ENCODE measurements around the gene PARP2. TPM values are rescaled to one million over a fixed set of nuclear protein-coding genes. Genes with fewer than 3 reads are reported as not detected.
A peak's percentile ranks its signal among the peaks of the same experiment; 100 is the strongest.

Gene PARP2
- total and polyA plus RNA-seq, 2 donors (not counting 3 experiments of a cell fraction or from before 2014, with no cell fraction given): 15.7 to 30.6 TPM

GRCh38 chr14:20327005-20327869 is 16.2 kb upstream of the PARP2 start:
- Histone ChIP-seq H3K36me3 (ENCODE audit: control insufficient read depth in 2 of 2, extremely low read depth in 1 of 2, insufficient read depth in 2 of 2, low read length in 2 of 2) (peaks cover 2 to 26% of the 10 kb centered on the region in 2 experiments), H3K27ac (ENCODE audit: insufficient read depth, low read depth, low read length) (no peak overlapping the region), H4K20me1 (replicated peaks; ENCODE audit: control insufficient read depth, extremely low read depth, insufficient read depth, low read length) (no peaks in the 10 kb centered on the region), H2AFZ (ENCODE audit: low read depth, low read length) (no peak overlapping the region), H3K9me3 (replicated peaks; ENCODE audit: control insufficient read depth, insufficient read depth, low read length) (no peaks in the 10 kb centered on the region), H3K4me1 (ENCODE audit: control insufficient read depth, extremely low read depth, insufficient read depth, low read length) (peaks cover 18% of the 10 kb centered on the region), H3K4me3 (replicated peaks in 1 of 3; ENCODE audit: insufficient read depth in 1 of 3, low read depth in 1 of 3, low read length in 3 of 3) (no peak overlapping the region), H3K9ac (replicated peaks; ENCODE audit: extremely low read depth, insufficient read depth, low read length) (no peak overlapping the region), H3K79me2 (ENCODE audit: control insufficient read depth, insufficient read depth, low read length) (peaks cover 49% of the 10 kb centered on the region), H3K9me1 (replicated peaks; ENCODE audit: control insufficient read depth, extremely low read depth, insufficient read depth, low read length) (no peaks in the 10 kb centered on the region), H3K4me2 (ENCODE audit: insufficient read depth, low read length) (peak overlapping the region; percentile 12), H3K27me3 (ENCODE audit: control insufficient read depth in 2 of 2, insufficient read depth in 2 of 2, low read length in 2 of 2) (no peaks in the 10 kb centered on the region)
- dilution Hi-C loops (cut with MboI; ENCODE audit: extremely low pct_ligation_motif_present, low sequenced_read_pairs): no loop called here
- CTCF ChIA-PET: interaction anchor here (1.0 to 5.9 kb wide), 13 partner anchors 10 to 364 kb away, joined by 3 to 83 read pairs (median 7); partner anchors contain the start of genes APEX1, OSGEP and PARP2
- TF ChIP-seq CTCF (IDR thresholded peaks at IDR 0.05; ENCODE audit: extremely low read depth in 1 of 2, insufficient read depth in 1 of 2, low read depth in 1 of 2, low read length in 2 of 2): peak; percentile 42 to 56
- TF ChIP-seq GATA2 (IDR thresholded peaks at IDR 0.05; ENCODE audit: insufficient read depth, insufficient read length, low read depth, low read length): no peak
- POLR2A ChIA-PET: interaction anchor here (1.3 kb wide), 1 partner anchor 16 kb away, joined by 8 read pairs; the partner anchor contains the start of gene PARP2
- peak; percentile 31 for FAIRE-seq
- peak; percentile 75 for DNase-seq (ENCODE audit: low read depth, low spot score)
- no TSS peak for BruUV-seq (replicated peaks)
- intact Hi-C loops (cut with micrococcal nuclease): loop anchor here (1.0 kb wide), 4 partner anchors 24 to 364 kb away; partner anchors contain the start of gene APEX1

- no peak for FAIRE-seq
- dilution Hi-C loops (cut with MboI; ENCODE audit: extremely low pct_ligation_motif_present, low sequenced_read_pairs) (no loop called here), intact Hi-C loops (cut with micrococcal nuclease) (no loop called here)
- no peak for DNase-seq (ENCODE audit: low read depth, low spot score)
- no peaks in the 10 kb centered on the region for H4K20me1 ChIP-seq (replicated peaks; ENCODE audit: control insufficient read depth, extremely low read depth, insufficient read depth, low read length)
- POLR2A ChIA-PET: interaction anchor here (1.3 kb wide), 1 partner anchor 14 kb away, joined by 8 read pairs; the partner anchor contains the start of gene PARP2
- H3K36me3 ChIP-seq (ENCODE audit: control insufficient read depth in 2 of 2, extremely low read depth in 1 of 2, insufficient read depth in 2 of 2, low read length in 2 of 2): peaks cover 2 to 26% of the 10 kb centered on the region in 2 experiments
- peaks cover 62% of the 10 kb centered on the region for H3K79me2 ChIP-seq (ENCODE audit: control insufficient read depth, insufficient read depth, low read length)
- TF ChIP-seq CTCF (IDR thresholded peaks at IDR 0.05; ENCODE audit: extremely low read depth in 1 of 2, insufficient read depth in 1 of 2, low read depth in 1 of 2, low read length in 2 of 2): no peak
- TF ChIP-seq MYC (IDR thresholded peaks at IDR 0.05; ENCODE audit: low read depth, low read length): no peak
- no peak for TF ChIP-seq EZH2 (IDR thresholded peaks at IDR 0.05; ENCODE audit: borderline replicate concordance, low read depth, low read length, severe bottlenecking)
- TF ChIP-seq POLR2A (IDR thresholded peaks at IDR 0.05; ENCODE audit: low read depth, low read length): no peak
- no peak for TF ChIP-seq GATA2 (IDR thresholded peaks at IDR 0.05; ENCODE audit: insufficient read depth, insufficient read length, low read depth, low read length)
- no peak for TF ChIP-seq MAX (IDR thresholded peaks at IDR 0.05; ENCODE audit: insufficient read depth, insufficient read length)
- TF ChIP-seq JUN (IDR thresholded peaks at IDR 0.05; ENCODE audit: borderline replicate concordance, insufficient read depth, insufficient read length, low read depth): no peak
- TF ChIP-seq FOS (IDR thresholded peaks at IDR 0.05; ENCODE audit: borderline replicate concordance, insufficient read depth, low read length): no peak
- TF ChIP-seq POLR2AphosphoS5 (IDR thresholded peaks at IDR 0.05; ENCODE audit: insufficient read depth, low read depth, low read length): no peak
- no peaks in the 10 kb centered on the region for H3K27me3 ChIP-seq (ENCODE audit: control insufficient read depth in 2 of 2, insufficient read depth in 2 of 2, low read length in 2 of 2)
- no peak overlapping the region for H3K4me3 ChIP-seq (replicated peaks in 1 of 3; ENCODE audit: insufficient read depth in 1 of 3, low read depth in 1 of 3, low read length in 3 of 3)
- CTCF ChIA-PET: interaction anchor here (0.9 to 5.9 kb wide), 11 partner anchors 12 to 362 kb away, joined by 3 to 83 read pairs (median 8); partner anchors contain the start of genes APEX1, OSGEP, PARP2 and PIP4P1
- no TSS peak for BruUV-seq (replicated peaks)
- no peak overlapping the region for H3K9ac ChIP-seq (replicated peaks; ENCODE audit: extremely low read depth, insufficient read depth, low read length)
- H3K9me1 ChIP-seq (replicated peaks; ENCODE audit: control insufficient read depth, extremely low read depth, insufficient read depth, low read length): no peaks in the 10 kb centered on the region
- no peak overlapping the region for H2AFZ ChIP-seq (ENCODE audit: low read depth, low read length)
- H3K9me3 ChIP-seq (replicated peaks; ENCODE audit: control insufficient read depth, insufficient read depth, low read length): no peaks in the 10 kb centered on the region
- H3K4me1 ChIP-seq (ENCODE audit: control insufficient read depth, extremely low read depth, insufficient read depth, low read length): peaks cover 25% of the 10 kb centered on the region
- H3K27ac ChIP-seq (ENCODE audit: insufficient read depth, low read depth, low read length): no peak overlapping the region
- no peak overlapping the region for H3K4me2 ChIP-seq (ENCODE audit: insufficient read depth, low read length)
Observed at GRCh38 chr14:20328705-20329104, 14.7 kb upstream of the PARP2 start.
